NCI-H524 treated with DMSO at 0.1 percent for 48 hours (cell line): ENCODE data around the gene CDH6.

ENCODE experiments used
- DNase-seq: peaks from one replicate; lab custom pipeline; 2025; lab: John Stamatoyannopoulos, UW

Gene CDH6

GRCh38 chr5:31377274-31377946, 183.9 kb downstream of the CDH6 start:
- no peak for DNase-seq

GRCh38 chr5:31378136-31378535, 184.7 kb downstream of the CDH6 start:
- DNase-seq, result no peak
